Activated CD4-positive, CD25-positive, alpha-beta regulatory T cell (primary cell): ENCODE data around the gene RFX2.
"Not testable (repeated sequence)": the region's sequence is repeated elsewhere in the genome, so short reads cannot be mapped to it uniquely, and the experiment has no call there.

Source experiments
- DNase-seq, 4 experiments: peaks; one replicate each; lab custom pipeline; 2025; lab: John Stamatoyannopoulos, UW

The RFX2 gene

DNA sequence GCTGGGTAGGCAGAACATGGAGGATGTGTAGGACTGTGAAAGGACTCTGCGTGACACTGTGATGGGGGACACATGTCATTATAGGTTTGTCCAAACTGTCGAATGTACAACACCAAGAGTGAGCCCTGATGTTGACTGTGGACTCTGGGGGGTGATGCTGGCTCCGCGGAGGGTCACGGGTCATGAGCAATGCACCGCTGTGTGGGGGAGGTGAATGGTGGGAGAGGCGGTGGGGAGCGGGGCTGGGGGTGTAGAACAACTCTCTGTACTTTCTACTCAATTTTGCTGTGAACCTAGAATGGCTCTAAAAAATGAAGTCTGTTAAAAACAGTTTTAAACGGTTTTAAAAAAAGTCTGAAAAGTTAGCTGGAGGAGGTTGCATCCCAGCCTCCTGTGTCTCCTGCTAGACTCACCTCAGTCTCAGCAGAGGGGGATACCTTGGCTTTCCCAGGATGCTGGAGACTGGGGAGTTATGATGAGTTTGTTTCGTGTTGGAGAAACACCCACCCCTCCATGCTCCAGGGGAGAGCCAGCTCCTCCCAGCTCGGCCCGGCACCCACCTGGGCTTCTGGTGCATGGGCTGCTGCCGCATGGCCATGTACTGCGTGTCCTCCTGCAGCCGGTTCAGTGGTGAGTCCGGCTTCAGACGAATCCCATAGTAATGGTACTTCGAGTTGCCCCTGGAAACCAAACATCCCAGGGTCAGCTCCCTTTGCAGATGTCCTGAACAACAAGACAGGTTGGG is 97.7 kb downstream of the RFX2 start:
- no peak for DNase-seq

GRCh38 chr19:6011794-6012193 is 98.5 kb downstream of the RFX2 start:
- no peak for DNase-seq

- no peak for DNase-seq
Observed at GRCh38 chr19:6011206-6011605, 99.1 kb downstream of the RFX2 start.

- no peak for DNase-seq
Observed at GRCh38 chr19:6010107-6010506, 100.2 kb downstream of the RFX2 start.

DNA sequence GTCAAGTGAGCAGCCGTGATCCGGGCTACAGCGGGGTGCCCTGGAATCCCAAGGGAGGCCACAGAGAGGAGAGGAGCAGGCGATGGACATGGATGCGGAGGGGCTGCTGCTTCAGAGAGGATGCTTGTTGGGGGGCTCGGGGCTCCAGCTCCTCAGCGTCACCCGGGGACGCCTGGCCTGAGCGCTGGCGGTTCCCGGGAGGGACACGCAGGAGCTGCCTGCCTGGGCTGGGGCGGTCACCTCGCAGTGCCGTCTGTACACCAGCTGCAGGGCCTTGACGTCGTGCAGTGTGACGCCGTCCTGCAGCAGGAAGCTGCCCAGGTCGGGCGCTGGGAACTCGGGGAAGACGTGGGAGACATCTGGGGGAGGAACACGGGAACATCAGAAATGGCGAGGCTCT is 102.4 kb downstream of the RFX2 start:
- no peak for DNase-seq

DNA sequence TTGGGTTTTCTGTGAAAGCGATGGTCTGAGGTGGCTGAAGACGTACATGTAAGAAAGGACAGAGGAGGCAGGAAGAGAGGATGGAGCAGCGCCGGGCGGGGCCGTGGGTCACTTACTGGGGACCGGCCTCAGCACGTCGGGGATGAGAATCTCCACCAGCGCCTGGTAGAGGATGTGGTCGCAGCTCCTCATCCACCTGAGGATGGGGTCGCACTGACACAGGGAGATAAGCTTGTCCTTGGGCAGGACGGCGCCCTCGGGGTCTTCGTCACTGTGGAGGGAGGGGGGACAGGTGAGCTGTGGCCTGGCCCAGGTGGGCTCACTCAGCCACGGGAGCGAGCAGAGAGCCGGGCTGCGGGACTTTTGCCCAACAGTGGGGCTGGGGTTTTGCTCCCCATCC is 103.4 kb downstream of the RFX2 start:
- no peak for DNase-seq

- not testable (repeated sequence) for DNase-seq
Observed at GRCh38 chr19:6006070-6006446, 104.2 kb downstream of the RFX2 start.

GRCh38 chr19:6005321-6006069 is 104.8 kb downstream of the RFX2 start:
- no peak for DNase-seq

- no peak for DNase-seq
Observed at GRCh38 chr19:6003976-6004375, 106.3 kb downstream of the RFX2 start.

DNA sequence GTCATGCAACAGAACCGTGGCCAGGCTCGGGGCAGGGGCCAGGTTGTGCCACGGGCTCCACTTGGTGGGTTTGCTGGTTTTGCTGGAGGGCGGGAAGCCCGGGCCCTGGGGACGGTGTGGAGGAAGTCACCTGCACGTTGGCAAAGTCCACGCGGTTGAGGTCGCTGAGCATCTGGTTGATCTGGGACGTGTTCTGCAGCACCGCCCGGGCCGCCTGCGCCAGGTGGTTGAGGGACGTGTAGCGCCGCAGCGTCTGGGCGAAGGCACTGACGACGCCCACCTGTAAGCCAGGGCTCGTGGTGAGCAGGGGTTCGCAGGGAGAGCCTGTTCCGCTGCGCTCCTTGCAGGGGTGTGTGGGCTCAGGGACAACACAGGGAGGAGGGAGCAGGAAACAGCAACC is 107.7 kb downstream of the RFX2 start:
- no peak for DNase-seq

DNA sequence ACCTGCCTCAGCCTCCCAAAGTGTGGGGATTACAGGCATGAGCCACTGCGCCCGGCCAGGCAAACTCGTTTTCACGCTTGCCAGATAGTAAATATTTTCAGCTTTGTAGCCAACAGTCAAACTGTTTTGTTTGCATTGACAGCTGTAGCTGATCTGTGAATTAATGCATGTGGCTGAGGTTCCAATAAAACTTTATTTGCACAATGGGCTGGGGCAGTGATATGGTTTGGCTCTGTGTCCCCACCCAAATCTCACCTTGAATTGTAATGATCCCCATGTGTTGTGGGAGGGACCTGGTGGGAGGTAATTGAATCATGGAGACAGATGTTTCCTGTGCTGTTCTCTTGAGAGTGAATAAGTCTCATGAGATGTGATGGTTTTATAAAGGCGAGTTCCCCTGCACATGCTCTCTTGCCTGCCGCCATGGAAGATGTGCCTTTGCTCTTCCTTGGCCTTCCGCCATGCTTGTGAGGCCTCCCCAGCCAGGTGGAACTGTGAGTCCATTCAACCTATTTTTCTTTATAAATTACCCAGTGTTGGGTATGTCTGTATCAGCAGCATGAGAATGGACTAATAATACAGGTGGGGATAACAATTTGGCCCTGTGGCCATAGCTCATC is 110.0 kb downstream of the RFX2 start:
- no peak for DNase-seq

DNA sequence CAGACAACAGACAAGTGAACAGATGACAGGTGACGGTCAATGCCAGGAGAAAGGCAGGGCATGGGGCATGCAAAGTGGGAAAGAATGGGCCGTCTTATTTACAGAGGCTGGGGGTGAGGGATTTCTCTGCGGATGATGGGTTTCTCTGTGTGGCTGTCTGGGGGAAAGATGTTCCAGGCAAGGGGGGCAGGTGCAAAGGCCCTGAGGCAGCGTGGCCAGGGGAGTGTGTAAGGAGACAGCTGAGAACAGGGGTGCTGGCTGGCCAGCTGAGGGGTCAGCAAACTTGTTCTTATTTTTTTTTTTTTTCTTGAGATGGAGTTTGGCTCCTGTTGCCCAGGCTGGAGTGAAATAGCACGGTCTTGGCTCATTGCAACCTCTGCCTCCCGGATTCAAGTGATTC is 110.6 kb downstream of the RFX2 start:
- DNase-seq: no peak

DNA sequence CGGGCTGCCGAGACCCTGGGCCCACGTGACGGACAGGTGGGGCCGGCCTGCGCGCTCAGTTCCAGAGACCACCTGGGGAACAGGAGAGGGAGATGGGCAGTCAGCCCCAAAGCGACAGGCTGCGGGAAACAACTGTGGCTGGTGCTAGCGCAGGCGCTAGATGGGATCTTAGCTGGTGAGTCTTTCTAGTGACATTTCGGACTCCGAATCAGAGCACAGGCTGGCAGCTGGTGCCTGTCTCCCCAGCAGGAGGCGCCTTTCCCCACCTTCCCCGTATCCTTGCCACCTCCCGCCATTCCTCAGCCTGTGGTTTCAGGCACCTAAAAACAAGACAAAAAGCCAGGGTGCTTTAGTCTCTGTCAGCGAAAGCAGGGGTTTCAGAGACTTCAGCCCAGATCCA is 112.9 kb downstream of the RFX2 start:
- no peak for DNase-seq

- DNase-seq: no peak
Observed at GRCh38 chr19:5996623-5997320, 113.5 kb downstream of the RFX2 start.

DNA sequence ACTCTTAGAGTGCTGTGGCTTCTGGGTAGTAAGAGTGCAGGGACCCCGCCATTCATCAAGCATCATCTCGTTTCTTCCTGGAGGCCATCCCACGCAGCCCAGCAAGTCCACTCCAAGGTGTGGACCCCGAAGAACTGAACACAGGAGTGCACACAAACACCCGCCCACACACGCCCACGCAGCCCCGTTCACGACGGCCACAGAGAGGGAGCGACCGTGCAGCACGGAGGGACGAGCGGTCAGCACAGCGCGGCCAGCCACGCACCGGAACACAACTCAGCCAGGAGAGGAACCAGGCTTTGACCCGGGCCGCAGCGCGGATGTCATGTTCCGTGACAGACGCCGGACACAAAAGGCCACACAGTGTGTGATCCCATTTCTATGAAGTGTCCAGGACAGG is 114.2 kb downstream of the RFX2 start:
- DNase-seq: no peak

DNA sequence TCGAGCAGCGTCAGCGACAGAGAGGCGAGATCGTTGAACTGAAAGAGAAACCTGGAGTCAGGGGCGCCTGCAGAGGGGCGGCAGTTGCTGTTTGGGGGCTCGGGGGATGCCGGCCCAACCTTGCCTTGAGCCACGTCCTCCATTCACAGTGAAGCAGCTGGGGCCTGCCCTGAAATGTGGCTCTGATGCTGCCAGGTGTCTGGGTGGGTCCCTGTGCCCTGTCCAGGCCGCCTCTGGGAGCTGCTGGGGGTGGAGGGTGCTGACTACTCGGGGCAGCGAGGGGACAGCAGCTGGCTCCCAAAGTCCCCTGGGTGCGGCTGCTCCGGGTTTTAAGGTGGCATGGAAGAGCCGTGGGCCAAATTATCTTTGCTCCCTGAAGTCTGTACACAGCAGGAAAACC is 114.7 kb downstream of the RFX2 start:
- no peak for DNase-seq

DNA sequence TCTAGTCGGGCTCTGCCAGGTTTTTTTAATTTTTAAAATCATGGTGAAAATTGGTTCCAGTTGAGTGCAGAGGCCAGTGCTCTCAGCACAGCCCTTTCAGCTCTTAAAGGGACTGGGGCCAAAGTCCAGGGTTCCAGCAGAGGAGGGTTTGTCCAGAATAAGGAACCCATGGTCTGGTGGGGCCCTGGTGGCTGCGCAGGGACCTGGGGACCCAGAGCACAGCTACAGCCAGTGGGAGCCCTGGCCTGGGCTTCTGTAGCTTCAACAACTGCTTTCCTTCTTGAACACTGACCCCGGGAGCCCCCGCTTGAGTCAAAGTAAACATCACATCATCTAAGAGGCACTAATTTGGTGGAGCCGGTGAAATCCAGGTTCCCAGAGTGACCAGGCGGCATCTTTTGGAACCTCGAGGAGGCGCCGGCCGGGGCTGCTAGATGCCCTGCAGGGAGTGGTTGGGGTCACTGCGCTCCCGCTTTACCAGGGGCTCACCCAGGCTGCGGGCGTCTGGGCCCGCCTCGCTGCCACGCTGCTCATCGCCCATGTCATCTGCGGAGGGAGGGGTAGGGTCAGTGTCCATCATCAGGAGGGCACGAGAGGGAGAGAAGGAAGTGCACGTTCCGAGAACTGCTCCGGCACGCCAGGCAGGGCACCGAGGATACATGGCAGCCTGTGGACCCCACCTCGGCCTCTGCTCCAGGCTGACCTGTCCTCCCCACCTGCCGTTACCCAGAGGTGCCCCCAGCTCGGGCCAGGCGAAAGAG is 115.7 kb downstream of the RFX2 start:
- DNase-seq: no peak

GRCh38 chr19:5993648-5994358 is 116.5 kb downstream of the RFX2 start:
- DNase-seq: no peak

- DNase-seq: no peak
Observed at GRCh38 chr19:5993201-5993600, 117.1 kb downstream of the RFX2 start.

DNA sequence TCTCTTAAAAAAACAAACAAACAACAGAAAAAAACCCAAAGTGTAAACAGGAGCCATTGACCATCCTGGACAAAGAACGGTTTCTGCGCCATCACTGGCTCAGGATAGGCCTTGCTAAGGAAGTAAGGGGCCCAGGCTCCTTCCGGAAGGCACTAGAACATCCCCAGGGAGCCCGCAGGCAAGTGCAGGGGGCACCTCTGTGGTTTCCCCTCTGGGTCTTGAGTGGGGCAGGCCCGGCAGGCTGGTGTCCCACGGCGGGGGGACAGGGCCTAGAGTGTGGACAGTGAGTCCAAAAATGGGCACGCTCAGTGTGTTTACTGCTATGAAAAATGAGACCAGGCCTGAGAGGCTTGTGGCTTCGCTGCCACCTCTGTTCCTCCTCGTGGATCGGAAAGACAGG is 117.5 kb downstream of the RFX2 start:
- no peak for DNase-seq

GRCh38 chr19:5991244-5991838 is 119.0 kb downstream of the RFX2 start:
- DNase-seq: no peak
